Central memory CD8-positive, alpha-beta T cell (primary cell): ENCODE data around the gene UBXN10.

ENCODE experiments used
- ATAC-seq: fragments of 150-1000 bp; cut with Tn5 transposase; replicated peaks from 2 replicates; pipeline ENCODE4 v1.10.0; 2022; ENCODE audit warnings: mild to moderate bottlenecking, moderate FRiP score, moderate number of reproducible peaks; ENCODE audit not compliant: poor library complexity, severe bottlenecking; ENCODE audit errors: extremely low read depth
- DNase-seq, 2 donors: peaks; one replicate each; pipeline ENCODE4 v3.0.0; 2021; ENCODE audit warnings: low spot score in 2 of 2
- H3K27ac Mint-ChIP-seq: one replicate; pipeline ENCODE4 v1.8.0; 2022; ENCODE audit warnings: low read depth, mild to moderate bottlenecking, moderate library complexity, mixed read lengths
- H3K27me3 Mint-ChIP-seq: one replicate; pipeline ENCODE4 v1.8.0; 2022; ENCODE audit warnings: mixed read lengths
- H3K36me3 Mint-ChIP-seq: one replicate; pipeline ENCODE4 v1.8.0; 2022; ENCODE audit warnings: mild to moderate bottlenecking, moderate library complexity, mixed read lengths; ENCODE audit not compliant: insufficient read depth
- H3K4me1 Mint-ChIP-seq: one replicate; pipeline ENCODE4 v1.8.0; 2022; ENCODE audit warnings: mixed read lengths
- H3K4me3 Mint-ChIP-seq: one replicate; pipeline ENCODE4 v1.8.0; 2022; ENCODE audit warnings: mild to moderate bottlenecking, moderate library complexity, mixed read lengths
- H3K9me3 Mint-ChIP-seq: one replicate; pipeline ENCODE4 v1.8.0; 2022; ENCODE audit warnings: mixed read lengths

The UBXN10 gene

GRCh38 chr1:20143734-20144565 lies 41.9 kb upstream of the UBXN10 start:
- Mint-ChIP-seq H3K4me1 (no peaks in the 10 kb centered on the region), H3K9me3 (no peaks in the 10 kb centered on the region), H3K27ac (no peak overlapping the region), H3K4me3 (no peak overlapping the region), H3K36me3 (no peaks in the 10 kb centered on the region), H3K27me3 (peaks cover 3% of the 10 kb centered on the region)
- ATAC-seq (no peak), DNase-seq (no peak)

GRCh38 chr1:20147846-20148570 lies 37.9 kb upstream of the UBXN10 start:
- Mint-ChIP-seq H3K27me3 (no peaks in the 10 kb centered on the region), H3K27ac (no peak overlapping the region), H3K4me1 (peaks cover 7% of the 10 kb centered on the region)

GRCh38 chr1:20148571-20149500 lies 37.1 kb upstream of the UBXN10 start:
- H3K27me3 Mint-ChIP-seq = no peaks in the 10 kb centered on the region
- H3K27ac Mint-ChIP-seq = peak overlapping the region; percentile 66
- H3K4me1 Mint-ChIP-seq = peaks cover 7% of the 10 kb centered on the region
- no peak for DNase-seq
- H3K36me3 Mint-ChIP-seq = peaks cover 3% of the 10 kb centered on the region
- no peak overlapping the region for H3K4me3 Mint-ChIP-seq
- no peak for ATAC-seq
- no peaks in the 10 kb centered on the region for H3K9me3 Mint-ChIP-seq

More at GRCh38 chr1:20147846-20148570, 37.9 kb upstream of the UBXN10 start:
- Mint-ChIP-seq H3K36me3 (peaks cover 1% of the 10 kb centered on the region), H3K4me3 (no peak overlapping the region), H3K9me3 (no peaks in the 10 kb centered on the region)
- DNase-seq = no peak
- no peak for ATAC-seq

GRCh38 chr1:20149601-20150325 lies 36.1 kb upstream of the UBXN10 start:
- Mint-ChIP-seq H3K36me3 (peaks cover 3% of the 10 kb centered on the region), H3K27ac (peak overlapping the region; percentile 66), H3K4me3 (no peak overlapping the region), H3K27me3 (no peaks in the 10 kb centered on the region), H3K9me3 (no peaks in the 10 kb centered on the region), H3K4me1 (peaks cover 14% of the 10 kb centered on the region)
- no peak for DNase-seq
- ATAC-seq = no peak

GRCh38 chr1:20150326-20150705 lies 35.6 kb upstream of the UBXN10 start:
- Mint-ChIP-seq H3K4me3 (no peak overlapping the region), H3K27ac (no peak overlapping the region), H3K9me3 (no peaks in the 10 kb centered on the region), H3K4me1 (peaks cover 17% of the 10 kb centered on the region), H3K36me3 (peaks cover 3% of the 10 kb centered on the region), H3K27me3 (no peaks in the 10 kb centered on the region)
- no peak for ATAC-seq
- no peak for DNase-seq

GRCh38 chr1:20150969-20151368 lies 34.9 kb upstream of the UBXN10 start:
- Mint-ChIP-seq H3K4me3 (no peak overlapping the region), H3K27me3 (no peaks in the 10 kb centered on the region), H3K9me3 (no peaks in the 10 kb centered on the region), H3K4me1 (peaks cover 17% of the 10 kb centered on the region), H3K36me3 (peaks cover 3% of the 10 kb centered on the region), H3K27ac (no peak overlapping the region)
- ATAC-seq (no peak), DNase-seq (no peak)

GRCh38 chr1:20151906-20152598 lies 33.8 kb upstream of the UBXN10 start:
- Mint-ChIP-seq H3K4me3 (peak overlapping the region; percentile 71), H3K4me1 (peaks cover 17% of the 10 kb centered on the region), H3K27ac (no peak overlapping the region), H3K9me3 (no peaks in the 10 kb centered on the region), H3K36me3 (peaks cover 3% of the 10 kb centered on the region), H3K27me3 (no peaks in the 10 kb centered on the region)
- ATAC-seq = peak; percentile 72
- DNase-seq = peak; percentile 55 to 73

GRCh38 chr1:20152599-20152930 lies 33.3 kb upstream of the UBXN10 start:
- peaks cover 17% of the 10 kb centered on the region for H3K4me1 Mint-ChIP-seq
- H3K36me3 Mint-ChIP-seq = peaks cover 3% of the 10 kb centered on the region
- no peak overlapping the region for H3K27ac Mint-ChIP-seq
- H3K4me3 Mint-ChIP-seq = peak overlapping the region; percentile 71
- H3K27me3 Mint-ChIP-seq = no peaks in the 10 kb centered on the region
- no peak for DNase-seq
- H3K9me3 Mint-ChIP-seq = no peaks in the 10 kb centered on the region
- ATAC-seq = no peak

- H3K4me3 Mint-ChIP-seq = no peak overlapping the region
- no peak for DNase-seq
- no peaks in the 10 kb centered on the region for H3K27me3 Mint-ChIP-seq
- peaks cover 3% of the 10 kb centered on the region for H3K36me3 Mint-ChIP-seq
- H3K27ac Mint-ChIP-seq = no peak overlapping the region
- no peak for ATAC-seq
- peaks cover 17% of the 10 kb centered on the region for H3K4me1 Mint-ChIP-seq
- no peaks in the 10 kb centered on the region for H3K9me3 Mint-ChIP-seq
Observed at GRCh38 chr1:20153000-20153418, 32.9 kb upstream of the UBXN10 start.

- H3K27ac Mint-ChIP-seq = peak overlapping the region; percentile 70
- no peaks in the 10 kb centered on the region for H3K27me3 Mint-ChIP-seq
- no peak for ATAC-seq
- peaks cover 5% of the 10 kb centered on the region for H3K9me3 Mint-ChIP-seq
- peak overlapping the region; percentile 22 for H3K4me3 Mint-ChIP-seq
- H3K4me1 Mint-ChIP-seq = peaks cover 17% of the 10 kb centered on the region
- DNase-seq = no peak
- peaks cover 3% of the 10 kb centered on the region for H3K36me3 Mint-ChIP-seq
Observed at GRCh38 chr1:20154301-20154831, 31.5 kb upstream of the UBXN10 start.

- H3K27ac Mint-ChIP-seq = no peak overlapping the region
- ATAC-seq (no peak), DNase-seq (no peak)
- H3K27me3 Mint-ChIP-seq = no peaks in the 10 kb centered on the region
- H3K9me3 Mint-ChIP-seq = peaks cover 17% of the 10 kb centered on the region
- peaks cover 10% of the 10 kb centered on the region for H3K4me1 Mint-ChIP-seq
- no peaks in the 10 kb centered on the region for H3K36me3 Mint-ChIP-seq
- no peak overlapping the region for H3K4me3 Mint-ChIP-seq
Observed at GRCh38 chr1:20158358-20159070, 27.4 kb upstream of the UBXN10 start.
